Brain microvascular endothelial cell (primary cell): ENCODE data around the gene GALNT18.

ENCODE experiments used
- DNase-seq: peaks from one replicate; pipeline ENCODE4 v3.0.0-alpha.2; 2020
- H3K27ac ChIP-seq: fragments of 250-450 bp; sonication (Bioruptor Pico); 2 replicates; pipeline ENCODE4 v1.5.1; 2020; ENCODE audit warnings: mild to moderate bottlenecking, moderate library complexity
- H3K27me3 ChIP-seq: fragments of 250-450 bp; sonication (Bioruptor Pico); replicated peaks from 2 replicates; pipeline ENCODE4 v1.5.1; 2020; ENCODE audit warnings: mild to moderate bottlenecking
- H3K36me3 ChIP-seq: fragments of 250-450 bp; sonication (Bioruptor Pico); replicated peaks from 2 replicates; pipeline ENCODE4 v1.5.1; 2020; ENCODE audit warnings: mild to moderate bottlenecking
- H3K4me3 ChIP-seq: 2 replicates; pipeline ENCODE4 v1.5.1; 2011; ENCODE audit warnings: low read depth, mild to moderate bottlenecking, control low read depth, low read length, moderate library complexity
- in situ Hi-C: cut with HindIII; loops from 2 replicates; pipeline ENCODE4 v1.10.0; 2017; ENCODE audit warnings: low sequenced_read_pairs, low pct_ligation_motif_present
- TF ChIP-seq, protein P1 (sequence below): IDR thresholded peaks from 2 replicates; pipeline ENCODE4 v1.5.1; 2011; ENCODE audit warnings: low read depth, mild to moderate bottlenecking, moderate library complexity, low read length, control low read depth, inconsistent platforms; ENCODE audit errors: missing control alignments

The GALNT18 gene

DNA sequence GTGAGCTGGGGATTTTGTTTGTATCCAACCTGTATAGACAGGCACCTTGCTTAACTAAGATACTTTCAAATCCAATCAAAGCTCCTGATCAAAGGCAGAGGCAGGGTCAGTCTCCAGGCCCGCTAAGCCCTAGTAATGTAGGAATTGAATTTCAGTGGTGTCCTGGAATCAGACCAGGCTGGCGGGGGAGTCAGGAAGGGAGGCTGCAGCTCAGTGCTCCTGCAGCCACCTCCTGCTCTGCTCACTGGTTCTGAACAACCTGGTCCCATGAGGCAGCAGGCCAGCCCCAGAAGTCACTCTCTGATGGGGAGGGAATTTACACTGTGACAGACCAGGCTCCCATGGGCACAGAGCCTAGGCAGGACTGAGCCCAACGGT lies 38.5 kb upstream of the GALNT18 start:
- no peak overlapping the region for H3K27ac ChIP-seq
- TF ChIP-seq, protein P1, sequence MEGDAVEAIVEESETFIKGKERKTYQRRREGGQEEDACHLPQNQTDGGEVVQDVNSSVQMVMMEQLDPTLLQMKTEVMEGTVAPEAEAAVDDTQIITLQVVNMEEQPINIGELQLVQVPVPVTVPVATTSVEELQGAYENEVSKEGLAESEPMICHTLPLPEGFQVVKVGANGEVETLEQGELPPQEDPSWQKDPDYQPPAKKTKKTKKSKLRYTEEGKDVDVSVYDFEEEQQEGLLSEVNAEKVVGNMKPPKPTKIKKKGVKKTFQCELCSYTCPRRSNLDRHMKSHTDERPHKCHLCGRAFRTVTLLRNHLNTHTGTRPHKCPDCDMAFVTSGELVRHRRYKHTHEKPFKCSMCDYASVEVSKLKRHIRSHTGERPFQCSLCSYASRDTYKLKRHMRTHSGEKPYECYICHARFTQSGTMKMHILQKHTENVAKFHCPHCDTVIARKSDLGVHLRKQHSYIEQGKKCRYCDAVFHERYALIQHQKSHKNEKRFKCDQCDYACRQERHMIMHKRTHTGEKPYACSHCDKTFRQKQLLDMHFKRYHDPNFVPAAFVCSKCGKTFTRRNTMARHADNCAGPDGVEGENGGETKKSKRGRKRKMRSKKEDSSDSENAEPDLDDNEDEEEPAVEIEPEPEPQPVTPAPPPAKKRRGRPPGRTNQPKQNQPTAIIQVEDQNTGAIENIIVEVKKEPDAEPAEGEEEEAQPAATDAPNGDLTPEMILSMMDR, result no peak
- in situ Hi-C loops, result no loop called here
- DNase-seq, result no peak
- no peak overlapping the region for H3K4me3 ChIP-seq
- peaks cover 2% of the 10 kb centered on the region for H3K27me3 ChIP-seq
- no peaks in the 10 kb centered on the region for H3K36me3 ChIP-seq

DNA sequence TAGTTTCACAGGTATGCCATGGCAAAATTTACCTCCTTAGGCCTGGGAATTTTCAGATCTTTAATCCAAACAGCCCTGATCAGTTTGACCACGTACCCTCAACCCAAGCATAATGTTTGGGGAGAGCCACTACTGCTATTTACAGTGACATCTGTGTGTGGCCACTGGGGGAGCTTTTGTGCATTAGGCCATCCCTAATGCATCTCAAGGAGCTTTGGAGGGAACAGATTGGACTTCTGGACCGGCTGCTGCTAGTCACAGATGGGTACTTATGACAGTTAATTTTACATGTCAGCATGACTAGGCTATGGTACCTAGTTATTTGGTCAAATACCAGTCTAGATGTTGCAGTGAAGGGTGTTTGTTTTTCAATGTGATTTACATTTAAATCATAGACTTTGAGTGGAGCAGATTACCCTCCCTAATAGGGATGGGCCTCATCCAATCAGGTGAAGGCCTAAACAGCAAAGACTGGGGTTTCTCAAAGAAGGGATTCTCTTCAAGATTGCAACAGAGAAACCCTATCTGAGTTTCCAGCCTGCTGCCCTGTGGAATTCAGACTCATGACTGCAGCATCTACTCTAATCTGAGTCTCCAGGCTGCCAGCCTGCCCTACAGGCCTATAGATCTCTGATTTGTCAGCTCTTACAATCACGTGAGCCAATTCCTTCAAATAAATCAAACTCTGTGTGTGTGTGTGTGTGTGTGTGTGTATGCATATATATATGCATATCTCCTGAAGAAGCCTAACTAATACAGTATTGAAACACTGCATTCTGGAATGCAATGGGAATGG lies 38.0 kb upstream of the GALNT18 start:
- Histone ChIP-seq H3K36me3 (no peaks in the 10 kb centered on the region), H3K27ac (no peak overlapping the region), H3K4me3 (no peak overlapping the region), H3K27me3 (peaks cover 2% of the 10 kb centered on the region)
- TF ChIP-seq, protein P1, result peak; percentile 42
- in situ Hi-C loops, result no loop called here
- no peak for DNase-seq

DNA sequence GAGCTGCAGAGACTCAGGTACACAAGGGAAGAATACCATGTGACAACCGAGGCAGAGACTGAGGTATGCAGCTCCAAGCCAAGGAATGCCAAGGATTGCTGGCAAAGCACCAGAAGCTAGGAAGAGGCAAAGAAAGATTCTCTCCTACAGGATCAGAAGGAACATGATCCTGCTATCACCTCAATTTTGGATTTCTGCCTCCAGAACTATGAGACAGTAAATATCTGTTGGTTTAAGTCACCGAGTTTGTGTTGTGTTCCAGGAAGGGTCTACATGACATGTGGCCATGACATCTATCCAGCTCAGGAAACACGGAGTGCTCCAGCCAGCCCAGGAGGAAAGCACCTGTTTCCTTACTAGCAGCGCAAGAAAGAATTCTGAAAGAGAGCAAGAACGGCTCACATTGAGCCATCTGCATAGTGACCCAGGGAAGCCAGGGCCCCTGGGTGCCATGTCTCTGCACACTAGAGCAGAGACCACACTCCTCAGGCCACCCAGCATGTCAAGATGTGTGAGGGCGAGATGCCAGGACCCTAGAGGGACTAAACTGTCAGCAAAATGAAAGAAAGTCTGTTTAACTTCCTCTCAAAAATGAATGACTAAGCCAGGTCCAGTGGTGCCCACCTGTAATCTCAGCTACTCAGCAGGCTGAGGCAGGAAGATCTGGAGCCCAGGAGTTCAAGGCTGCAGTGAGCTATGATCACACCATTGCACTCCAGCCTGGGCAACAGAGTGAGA lies 35.6 kb upstream of the GALNT18 start:
- peaks cover 3% of the 10 kb centered on the region for H3K27me3 ChIP-seq
- no peak overlapping the region for H3K4me3 ChIP-seq
- no peak overlapping the region for H3K27ac ChIP-seq
- in situ Hi-C loops, result no loop called here
- DNase-seq, result no peak
- H3K36me3 ChIP-seq, result no peaks in the 10 kb centered on the region
- TF ChIP-seq, protein P1, result no peak

DNA sequence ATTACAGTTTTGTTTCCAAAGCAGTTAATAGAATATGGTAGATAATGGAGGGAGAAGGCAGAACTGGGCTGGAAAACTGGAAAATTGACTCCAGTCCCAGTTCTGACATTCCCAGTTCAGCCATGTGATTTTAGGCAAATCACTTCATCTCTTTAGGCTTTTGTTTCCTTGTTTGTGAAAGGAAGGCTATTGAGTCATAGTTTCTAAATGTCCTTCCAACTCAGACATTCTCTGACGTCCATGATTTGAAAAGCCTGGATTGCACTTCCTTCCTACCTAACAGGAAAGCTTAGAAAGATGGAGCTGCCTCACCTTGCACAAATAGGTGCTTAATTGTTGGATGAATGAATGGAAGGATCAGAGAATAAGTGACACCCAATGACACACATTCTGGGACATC lies 19.8 kb upstream of the GALNT18 start:
- no peaks in the 10 kb centered on the region for H3K36me3 ChIP-seq
- no peak overlapping the region for H3K4me3 ChIP-seq
- no peak for DNase-seq
- in situ Hi-C loops, result no loop called here
- TF ChIP-seq, protein P1, result no peak
- H3K27ac ChIP-seq, result no peak overlapping the region
- no peaks in the 10 kb centered on the region for H3K27me3 ChIP-seq

DNA sequence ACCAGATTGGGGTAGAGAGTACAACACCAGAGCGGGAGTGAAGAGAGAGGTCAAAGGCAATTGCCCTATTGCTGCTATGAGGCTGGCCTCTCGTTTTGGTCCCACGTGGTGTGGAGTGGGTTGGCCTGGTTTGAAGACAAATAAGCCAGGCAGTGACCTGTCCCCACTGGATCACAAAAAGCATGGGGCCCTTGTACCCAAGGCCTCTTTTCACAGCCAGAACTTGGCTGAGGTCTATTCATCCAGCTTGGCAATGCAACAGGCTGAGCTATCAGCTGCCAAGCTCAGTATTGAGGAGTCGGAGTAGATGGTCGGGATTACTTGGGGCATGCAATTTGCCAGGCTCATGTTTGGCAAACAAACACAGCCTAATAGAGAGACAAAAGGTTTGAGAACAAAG lies 19.2 kb upstream of the GALNT18 start:
- TF ChIP-seq, protein P1, result no peak
- in situ Hi-C loops, result no loop called here
- no peaks in the 10 kb centered on the region for H3K27me3 ChIP-seq
- no peak for DNase-seq
- H3K27ac ChIP-seq, result no peak overlapping the region
- no peaks in the 10 kb centered on the region for H3K36me3 ChIP-seq
- no peak overlapping the region for H3K4me3 ChIP-seq
